PC-3 (cell line): ENCODE results near the gene HADHB. TPM values are rescaled to one million over a fixed set of nuclear protein-coding genes. Genes with fewer than 3 reads are reported as not detected.

Experiments
- ATAC-seq: fragments of 200-7000 bp; cut with Tn5 transposase; 2 replicates; pipeline ENCODE4 v1.9.1; 2020; ENCODE audit warnings: mild to moderate bottlenecking, moderate library complexity
- BruUV-seq: library from RNA; stranded (reverse); fragments of 400-500 nt; replicated peaks from 2 replicates; lab custom pipeline; 2021; lab: Mats Ljungman, UMichigan
- CTCF ChIA-PET: fragments of 300-600 bp; sonication (Branson Sonifier 250); formaldehyde crosslinking; loops from one replicate; lab custom pipeline; 2022; ENCODE audit warnings: antibody characterized with exemption; lab: Charles Lee
- POLR2A ChIA-PET: fragments of 300-600 bp; sonication (Branson Sonifier 250); formaldehyde crosslinking; loops from one replicate; lab custom pipeline; 2022; ENCODE audit warnings: antibody characterized with exemption; ENCODE audit not compliant: unreplicated experiment; lab: Charles Lee
- DNase-seq: peaks from one replicate; pipeline ENCODE4 v3.0.0-alpha.2; 2015
- H2AFZ ChIP-seq: fragments of 300-600 bp; sonication (generic); 2 replicates; pipeline ENCODE4 v1.6.0; 2016; ENCODE audit warnings: antibody characterized with exemption, low read length
- H3F3A ChIP-seq: fragments of 300-600 bp; sonication (generic); one replicate; pipeline ENCODE4 v1.6.0; 2017; ENCODE audit warnings: antibody characterized with exemption, low read length, control low read depth, mild to moderate bottlenecking; ENCODE audit not compliant: unreplicated experiment
- H3K27ac ChIP-seq: fragments of 300-600 bp; sonication (generic); 2 replicates; pipeline ENCODE4 v1.5.1; 2016; ENCODE audit warnings: mild to moderate bottlenecking, low read length
- H3K27me3 ChIP-seq: fragments of 300-600 bp; sonication (generic); 2 replicates; pipeline ENCODE4 v1.6.1; 2016; ENCODE audit warnings: low read length, mixed read lengths
- H3K36me3 ChIP-seq: fragments of 300-600 bp; sonication (generic); 2 replicates; pipeline ENCODE4 v1.6.1; 2016; ENCODE audit warnings: low read depth, mixed run types, low read length, mixed read lengths
- H3K4me1 ChIP-seq: fragments of 300-600 bp; sonication (generic); 2 replicates; pipeline ENCODE4 v1.5.1; 2016; ENCODE audit warnings: low read length; ENCODE audit not compliant: insufficient read depth
- H3K4me2 ChIP-seq: fragments of 300-600 bp; sonication (generic); 2 replicates; pipeline ENCODE4 v1.6.0; 2016; ENCODE audit warnings: low read length
- H3K4me3 ChIP-seq: fragments of 300-600 bp; sonication (generic); 2 replicates; pipeline ENCODE4 v1.5.1; 2016; ENCODE audit warnings: mild to moderate bottlenecking, low read length, mixed read lengths
- H3K79me2 ChIP-seq: fragments of 300-600 bp; sonication (generic); 2 replicates; pipeline ENCODE4 v1.6.1; 2017; ENCODE audit warnings: low read length, mixed read lengths
- H3K9ac ChIP-seq: fragments of 300-600 bp; sonication (generic); 2 replicates; pipeline ENCODE4 v1.6.0; 2016; ENCODE audit warnings: mild to moderate bottlenecking, low read length
- H3K9me2 ChIP-seq: fragments of 300-600 bp; sonication (generic); replicated peaks from 2 replicates; pipeline ENCODE4 v1.6.1; 2016; ENCODE audit warnings: mixed run types, low read length, mixed read lengths
- H3K9me3 ChIP-seq: fragments of 300-600 bp; sonication (generic); 2 replicates; pipeline ENCODE4 v1.6.1; 2016; ENCODE audit warnings: low read length, mixed read lengths
- H4K20me1 ChIP-seq: fragments of 300-600 bp; sonication (generic); 2 replicates; pipeline ENCODE4 v1.6.1; 2016; ENCODE audit warnings: low read length, mixed read lengths
- EZH2 ChIP-seq: fragments of 300-600 bp; sonication (generic); IDR thresholded peaks from one replicate; pipeline ENCODE4 v1.6.1; 2017; ENCODE audit warnings: antibody characterized with exemption, mild to moderate bottlenecking, low read length; ENCODE audit not compliant: unreplicated experiment
- EZH2phosphoT487 ChIP-seq: fragments of 300-600 bp; sonication (generic); IDR thresholded peaks from 2 replicates; pipeline ENCODE4 v1.6.1; 2018; ENCODE audit warnings: mild to moderate bottlenecking, antibody characterized with exemption, low read length, borderline replicate concordance
- intact Hi-C: fragments of 100-400 bp; cut with micrococcal nuclease; formaldehyde crosslinking; loops from 2 replicates; pipeline ENCODE4 v1.9.0; 2023
- total RNA-seq: library from RNA; depleted of rRNA; stranded (reverse); fragments of >200 nt; gene quantifications from 2 replicates; pipeline ENCODE4 v1.2.3, GENCODE V29; 2014
- TF ChIP-seq, protein P1 (sequence below): fragments of 300-600 bp; sonication (generic); conservative IDR thresholded peaks from 2 replicates; pipeline ENCODE4 v1.5.1; 2017; ENCODE audit warnings: antibody characterized with exemption, low read depth, mild to moderate bottlenecking, low read length

The HADHB gene
- total RNA-seq, 1 experiment from 2014 or later: 72.3 TPM

DNA sequence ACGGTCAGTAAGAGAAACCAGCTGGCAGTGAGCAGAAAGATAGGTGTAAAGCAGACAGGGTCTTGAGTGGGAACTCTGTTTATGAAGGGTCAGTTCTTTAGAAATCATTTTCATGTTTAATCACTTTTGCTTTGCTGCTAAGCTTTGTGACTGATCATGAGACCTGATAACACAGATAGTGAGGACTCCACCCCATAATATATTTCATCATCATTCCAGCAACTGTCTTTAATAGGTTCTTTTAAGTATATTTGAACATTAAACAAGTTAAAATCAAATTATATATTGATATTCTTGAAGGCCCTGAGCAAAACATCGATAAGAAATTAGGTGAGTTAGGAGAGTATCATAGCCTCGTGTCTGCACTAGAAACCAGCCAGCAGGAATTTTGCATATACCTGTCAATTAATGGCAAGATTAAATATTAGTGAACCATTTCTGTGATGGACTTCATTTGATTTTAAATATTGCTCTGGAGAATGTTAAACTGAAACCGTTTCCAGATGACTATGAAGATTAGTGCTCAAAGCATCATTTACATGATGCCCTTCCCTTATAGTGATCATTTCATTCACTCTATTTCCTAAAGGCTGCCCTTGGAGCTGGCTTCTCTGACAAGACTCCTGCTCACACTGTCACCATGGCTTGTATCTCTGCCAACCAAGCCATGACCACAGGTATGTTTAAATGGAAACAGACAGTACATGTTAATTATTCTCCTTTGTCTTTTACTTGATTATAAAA, 31.9 kb downstream of the HADHB start:
- H3K27ac ChIP-seq: no peak overlapping the region
- peaks cover 10% of the 10 kb centered on the region; the same call in 1 of the 2 replicates for H3K36me3 ChIP-seq
- no peaks in the 10 kb centered on the region for H3K4me1 ChIP-seq
- no peaks in the 10 kb centered on the region for H3K27me3 ChIP-seq
- CTCF ChIA-PET: no interaction called here
- no peaks in the 10 kb centered on the region for H3F3A ChIP-seq
- intact Hi-C loops: no loop called here
- no peak overlapping the region for H3K4me2 ChIP-seq
- DNase-seq (no peak), ATAC-seq (no peak)
- H3K9me3 ChIP-seq: no peaks in the 10 kb centered on the region
- H4K20me1 ChIP-seq: no peaks in the 10 kb centered on the region
- no TSS peak for BruUV-seq
- no peak overlapping the region for H3K9ac ChIP-seq
- H3K4me3 ChIP-seq: no peak overlapping the region
- TF ChIP-seq EZH2phosphoT487 (no peak), EZH2 (no peak)
- TF ChIP-seq, protein P1, sequence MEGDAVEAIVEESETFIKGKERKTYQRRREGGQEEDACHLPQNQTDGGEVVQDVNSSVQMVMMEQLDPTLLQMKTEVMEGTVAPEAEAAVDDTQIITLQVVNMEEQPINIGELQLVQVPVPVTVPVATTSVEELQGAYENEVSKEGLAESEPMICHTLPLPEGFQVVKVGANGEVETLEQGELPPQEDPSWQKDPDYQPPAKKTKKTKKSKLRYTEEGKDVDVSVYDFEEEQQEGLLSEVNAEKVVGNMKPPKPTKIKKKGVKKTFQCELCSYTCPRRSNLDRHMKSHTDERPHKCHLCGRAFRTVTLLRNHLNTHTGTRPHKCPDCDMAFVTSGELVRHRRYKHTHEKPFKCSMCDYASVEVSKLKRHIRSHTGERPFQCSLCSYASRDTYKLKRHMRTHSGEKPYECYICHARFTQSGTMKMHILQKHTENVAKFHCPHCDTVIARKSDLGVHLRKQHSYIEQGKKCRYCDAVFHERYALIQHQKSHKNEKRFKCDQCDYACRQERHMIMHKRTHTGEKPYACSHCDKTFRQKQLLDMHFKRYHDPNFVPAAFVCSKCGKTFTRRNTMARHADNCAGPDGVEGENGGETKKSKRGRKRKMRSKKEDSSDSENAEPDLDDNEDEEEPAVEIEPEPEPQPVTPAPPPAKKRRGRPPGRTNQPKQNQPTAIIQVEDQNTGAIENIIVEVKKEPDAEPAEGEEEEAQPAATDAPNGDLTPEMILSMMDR: no peak
- POLR2A ChIA-PET: no interaction called here
- H2AFZ ChIP-seq: no peak overlapping the region
- no peaks in the 10 kb centered on the region for H3K79me2 ChIP-seq
- no peaks in the 10 kb centered on the region for H3K9me2 ChIP-seq

DNA sequence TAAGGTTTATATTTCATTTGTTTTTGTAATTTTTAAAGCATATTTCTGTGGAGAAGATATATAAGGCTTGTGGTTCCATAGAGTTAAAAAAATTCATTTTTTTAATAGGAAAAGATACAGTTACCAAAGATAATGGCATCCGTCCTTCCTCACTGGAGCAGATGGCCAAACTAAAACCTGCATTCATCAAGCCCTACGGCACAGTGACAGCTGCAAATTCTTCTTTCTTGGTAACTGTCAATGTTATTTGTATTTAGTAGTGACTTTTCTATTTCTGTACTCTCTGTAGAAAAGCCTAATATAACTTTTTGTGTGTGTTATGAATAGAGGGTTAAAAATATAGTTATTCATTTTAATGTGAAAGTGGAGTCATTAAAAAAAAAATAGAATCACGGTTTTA, 35.1 kb downstream of the HADHB start:
- intact Hi-C loops: no loop called here
- H3K4me1 ChIP-seq: peaks cover 10% of the 10 kb centered on the region
- no peak for ATAC-seq
- POLR2A ChIA-PET: interaction anchor here (0.6 kb wide), 1 partner anchor 19 kb away, joined by 3 read pairs; no protein-coding TSS in a partner anchor
- H3K9me3 ChIP-seq: no peaks in the 10 kb centered on the region
- no peak for DNase-seq
- no peaks in the 10 kb centered on the region for H3K27me3 ChIP-seq
- H3K9me2 ChIP-seq: no peaks in the 10 kb centered on the region
- H3K27ac ChIP-seq: no peak overlapping the region
- no TSS peak for BruUV-seq
- no peak overlapping the region for H3K4me2 ChIP-seq
- H3K79me2 ChIP-seq: no peaks in the 10 kb centered on the region
- H3K36me3 ChIP-seq: peaks cover 19% of the 10 kb centered on the region; the same call in 1 of the 2 replicates
- no peaks in the 10 kb centered on the region for H4K20me1 ChIP-seq
- no peak overlapping the region for H3K4me3 ChIP-seq
- H2AFZ ChIP-seq: no peak overlapping the region
- CTCF ChIA-PET: no interaction called here
- H3F3A ChIP-seq: no peaks in the 10 kb centered on the region
- TF ChIP-seq EZH2: no peak
- TF ChIP-seq, protein P1: no peak
- TF ChIP-seq EZH2phosphoT487: no peak
- no peak overlapping the region for H3K9ac ChIP-seq

DNA sequence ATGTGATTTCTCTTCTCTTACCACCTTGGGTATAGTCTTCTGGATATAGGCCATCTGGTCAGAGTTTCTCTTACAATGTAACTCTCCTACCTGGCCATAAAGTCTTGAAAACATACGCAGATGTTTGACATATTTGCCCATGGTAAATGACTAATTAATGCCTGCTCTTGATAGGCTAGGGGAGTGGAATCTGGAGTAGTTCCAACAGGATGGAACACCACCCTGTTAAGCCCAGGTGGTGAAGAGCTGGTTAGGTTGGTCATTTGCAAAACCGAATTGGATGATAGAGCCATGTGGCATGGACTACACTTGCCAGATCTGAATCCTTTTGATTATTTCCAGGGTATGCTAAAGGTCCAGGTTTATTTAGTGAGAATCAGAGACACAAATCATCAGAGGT, 36.5 kb downstream of the HADHB start:
- Histone ChIP-seq H3K27ac (no peak overlapping the region), H3K27me3 (no peaks in the 10 kb centered on the region), H3F3A (no peaks in the 10 kb centered on the region), H2AFZ (no peak overlapping the region), H3K4me3 (no peak overlapping the region), H3K4me2 (no peak overlapping the region), H3K9me2 (no peaks in the 10 kb centered on the region), H3K36me3 (peaks cover 23% of the 10 kb centered on the region; the same call in 1 of the 2 replicates), H3K9ac (no peak overlapping the region), H3K9me3 (no peaks in the 10 kb centered on the region), H3K79me2 (no peaks in the 10 kb centered on the region), H4K20me1 (no peaks in the 10 kb centered on the region), H3K4me1 (peaks cover 10% of the 10 kb centered on the region)
- intact Hi-C loops: no loop called here
- TF ChIP-seq EZH2phosphoT487 (no peak), EZH2 (no peak)
- TF ChIP-seq, protein P1: no peak
- POLR2A ChIA-PET: no interaction called here
- DNase-seq (no peak), ATAC-seq (no peak)
- CTCF ChIA-PET: no interaction called here
- BruUV-seq: no TSS peak
